K562 (cell line): ENCODE data around the gene FAM169A.

ENCODE experiments used
- CBFB ChIP-seq: sonication (generic); formaldehyde crosslinking; IDR thresholded peaks from 2 replicates; pipeline ENCODE4 v1.4.0; 2020; ENCODE audit warnings: mild to moderate bottlenecking, missing genetic modification reagents
- CCNT2 ChIP-seq: IDR thresholded peaks from 2 replicates; pipeline ENCODE4 v1.6.1; 2011; ENCODE audit warnings: borderline replicate concordance, low read depth, mild to moderate bottlenecking, moderate library complexity, mixed read lengths, low read length; ENCODE audit not compliant: insufficient read length; ENCODE audit errors: extremely low read depth
- CREB5 ChIP-seq: fragments of 250-450 bp; sonication (Bioruptor Pico); IDR thresholded peaks from 2 replicates; pipeline ENCODE4 v1.5.0; 2020; ENCODE audit warnings: mild to moderate bottlenecking
- CTCF ChIP-seq, 3 experiments: IDR thresholded peaks in 2 of 3; conservative IDR thresholded peaks in 1 of 3; 2 replicates each; pipeline ENCODE4 v1.5.1; 2011 to 2012; ENCODE audit warnings: low read length in 3 of 3, mild to moderate bottlenecking in 3 of 3, control low read depth in 2 of 3, improper control_type of control experiment in 1 of 3, inconsistent platforms in 1 of 3, low read depth in 1 of 3, mixed read lengths in 1 of 3, moderate library complexity in 1 of 3; ENCODE audit not compliant: insufficient read depth in 2 of 3
- EP300 ChIP-seq: IDR thresholded peaks from 2 replicates; pipeline ENCODE4 v1.6.1; 2012; ENCODE audit warnings: low read length, improper control_type of control experiment
- JUNB ChIP-seq: fragments of 450-650 bp; formaldehyde crosslinking; conservative IDR thresholded peaks from 2 replicates; pipeline ENCODE4 v1.4.0; 2020; ENCODE audit warnings: mild to moderate bottlenecking
- MAFF ChIP-seq: IDR thresholded peaks from 2 replicates; pipeline ENCODE4 v1.6.1; 2012; ENCODE audit warnings: low read length, improper control_type of control experiment
- POLR2A ChIP-seq: fragments of 450-650 bp; conservative IDR thresholded peaks from 2 replicates; pipeline ENCODE4 v1.6.1; 2016
- POLR2AphosphoS5 ChIP-seq: IDR thresholded peaks from 2 replicates; pipeline ENCODE4 v1.6.1; 2011; ENCODE audit warnings: mild to moderate bottlenecking, low read depth, low read length, moderate library complexity; ENCODE audit not compliant: control insufficient read depth, insufficient read depth
- POLR3A ChIP-seq: IDR thresholded peaks from 2 replicates; pipeline ENCODE4 v1.6.1; 2011; ENCODE audit warnings: borderline replicate concordance, mild to moderate bottlenecking, moderate library complexity; ENCODE audit not compliant: insufficient read length, insufficient read depth; ENCODE audit errors: extremely low read depth
- RAD21 ChIP-seq, 2 experiments: fragments of 250-450 bp in 1 of 2; fragments of 450-650 bp in 1 of 2; sonication (Bioruptor Pico) in 1 of 2; formaldehyde crosslinking in 1 of 2; IDR thresholded peaks in 1 of 2; conservative IDR thresholded peaks in 1 of 2; 2 replicates each; pipeline versions ENCODE4 v1.4.0 to v1.8.0; 2020 to 2022; ENCODE audit warnings: mild to moderate bottlenecking in 2 of 2, moderate library complexity in 1 of 2
- SAFB2 ChIP-seq: fragments of 200-400 bp; formaldehyde crosslinking; IDR thresholded peaks from 2 replicates; pipeline ENCODE4 v1.6.1; 2018; ENCODE audit warnings: borderline replicate concordance, low read length, low read depth, moderate library complexity; ENCODE audit not compliant: severe bottlenecking
- STAT6 ChIP-seq: sonication (generic); formaldehyde crosslinking; IDR thresholded peaks from 2 replicates; pipeline ENCODE4 v1.8.1; 2023; ENCODE audit warnings: mild to moderate bottlenecking, missing genetic modification reagents
- ZFP36 ChIP-seq: fragments of 150-350 bp; IDR thresholded peaks from 2 replicates; pipeline ENCODE4 v1.6.1; 2018; ENCODE audit warnings: low read length, low read depth; ENCODE audit not compliant: partially characterized antibody

DNA sequence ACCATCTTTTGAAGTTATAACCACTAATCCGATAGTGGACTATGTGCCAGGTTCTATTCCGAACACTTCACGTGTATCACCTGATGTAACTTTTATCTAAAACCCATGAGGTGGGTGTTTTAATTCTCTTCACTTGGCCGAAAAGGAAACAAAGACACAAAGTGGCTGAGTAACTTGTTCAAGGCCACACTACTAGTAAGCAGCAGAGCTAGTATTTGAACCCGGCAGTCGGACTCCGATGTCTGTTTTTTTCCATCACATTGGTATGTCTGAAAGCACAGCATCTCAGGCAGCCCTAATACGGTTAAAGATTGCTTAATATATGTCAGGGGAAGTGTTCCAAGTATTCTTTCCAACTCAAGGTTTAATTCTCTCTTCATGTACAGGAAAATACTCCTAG lies 16.2 kb downstream of the FAM169A start:
- TF ChIP-seq RAD21 (CRISPR knock-in tag; conservative IDR thresholded peaks at IDR 0.05 in 1 of 2, IDR thresholded peaks at IDR 0.05 in 1 of 2): no peak
- TF ChIP-seq MAFF: no peak
- no peak for TF ChIP-seq CCNT2
- no peak for TF ChIP-seq JUNB
- TF ChIP-seq CTCF (IDR thresholded peaks at IDR 0.05 in 2 of 3, conservative IDR thresholded peaks at IDR 0.05 in 1 of 3; ENCODE audit: insufficient read depth in 2 of 3, low read depth in 1 of 3, low read length in 3 of 3): no peak
- no peak for TF ChIP-seq ZFP36
- no peak for TF ChIP-seq SAFB2
- TF ChIP-seq EP300: no peak
- no peak for TF ChIP-seq POLR3A
- no peak for TF ChIP-seq CBFB
- TF ChIP-seq CREB5 (CRISPR knock-in tag): no peak
- no peak for TF ChIP-seq POLR2A
- TF ChIP-seq POLR2AphosphoS5: no peak
- no peak for TF ChIP-seq STAT6
